Endodermal cell (in vitro differentiated cells): Measurements from ENCODE around the gene RFTN1. TPM values are rescaled to one million over a fixed set of nuclear protein-coding genes. Genes with fewer than 3 reads are reported as not detected.

Experiments used
- DNase-seq: peaks from one replicate; pipeline ENCODE4 v3.0.0-alpha.2; 2017
- H3K27ac ChIP-seq: 2 replicates; pipeline ENCODE4 v1.5.1; 2013; ENCODE audit warnings: mild to moderate bottlenecking, low read depth, low read length, moderate library complexity
- H3K27me3 ChIP-seq: 2 replicates; pipeline ENCODE4 v1.6.1; 2013; ENCODE audit warnings: mild to moderate bottlenecking, low read length, moderate library complexity; ENCODE audit not compliant: insufficient read depth, control insufficient read depth, poor library complexity, severe bottlenecking
- H3K36me3 ChIP-seq: 2 replicates; pipeline ENCODE4 v1.7.0; 2013; ENCODE audit warnings: mild to moderate bottlenecking, low read length, moderate library complexity; ENCODE audit not compliant: control insufficient read depth, insufficient read depth
- H3K4me1 ChIP-seq: one replicate; pipeline ENCODE4 v1.7.0; 2013; ENCODE audit warnings: low read length; ENCODE audit not compliant: control insufficient read depth, insufficient read depth
- H3K4me3 ChIP-seq: 2 replicates; pipeline ENCODE4 v1.5.1; 2013; ENCODE audit warnings: mild to moderate bottlenecking, low read length, moderate library complexity
- H3K9ac ChIP-seq: 2 replicates; pipeline ENCODE4 v1.6.1; 2013; ENCODE audit warnings: mild to moderate bottlenecking, low read length, moderate library complexity; ENCODE audit not compliant: poor library complexity, severe bottlenecking; ENCODE audit errors: extremely low read depth
- H3K9me3 ChIP-seq: 2 replicates; pipeline ENCODE4 v1.6.1; 2013; ENCODE audit warnings: mild to moderate bottlenecking, low read length, moderate library complexity; ENCODE audit not compliant: control insufficient read depth
- H3K27ac Mint-ChIP-seq: 2 replicates; pipeline ENCODE4 v1.8.0; 2020; ENCODE audit warnings: mixed read lengths
- H3K27me3 Mint-ChIP-seq: 2 replicates; pipeline ENCODE4 v1.8.0; 2021; ENCODE audit warnings: mild to moderate bottlenecking, mixed read lengths; ENCODE audit not compliant: insufficient read depth
- H3K36me3 Mint-ChIP-seq: 2 replicates; pipeline ENCODE4 v1.8.0; 2020; ENCODE audit warnings: low read depth, mixed read lengths
- H3K4me1 Mint-ChIP-seq: 2 replicates; pipeline ENCODE4 v1.8.0; 2020; ENCODE audit warnings: mixed read lengths
- H3K4me3 Mint-ChIP-seq: 2 replicates; pipeline ENCODE4 v1.8.0; 2020; ENCODE audit warnings: mild to moderate bottlenecking, moderate library complexity, mixed read lengths
- H3K9me3 Mint-ChIP-seq: 2 replicates; pipeline ENCODE4 v1.8.0; 2020; ENCODE audit warnings: mild to moderate bottlenecking, mixed read lengths
- WGBS, 2 experiments: methylation state at CpG; one replicate each; pipeline versions ENCODE4 v1.1.5 to v1.1.7; 2013; ENCODE audit warnings: missing lambda C conversion rate in 2 of 2, mixed read lengths in 1 of 2; ENCODE audit not compliant: insufficient coverage in 1 of 2, insufficient read length in 1 of 2; 5-methylcytosine and 5-hydroxymethylcytosine counted together
- total RNA-seq, 2 donors: library from RNA; stranded (reverse); fragmentation: NEBNext Ultra II Directional in 1 of 2; extraction: Animal tissue kit (Norgen Biotek cat#: 25700) in 1 of 2; gene quantifications; 2 replicates in 1 of 2; 3 replicates in 1 of 2; pipeline ENCODE4 v1.2.1, GENCODE V29; 2021
- TF ChIP-seq, protein P1 (sequence below): fragments of 200-600 bp; sonication (generic); conservative IDR thresholded peaks from 2 replicates; pipeline ENCODE4 v1.5.0; 2021; ENCODE audit warnings: antibody characterized with exemption, mild to moderate bottlenecking

RFTN1 gene
- total RNA-seq, 2 donors from 2014 or later: 0.80 to 1.1 TPM

- Mint-ChIP-seq H3K27me3 (peaks cover 55% of the 10 kb centered on the region), H3K4me1 (peaks cover 16% of the 10 kb centered on the region), H3K36me3 (no peaks in the 10 kb centered on the region), H3K4me3 (no peak overlapping the region), H3K9me3 (no peaks in the 10 kb centered on the region), H3K27ac (no peak overlapping the region)
- no peak overlapping the region for H3K27ac ChIP-seq
- DNase-seq: no peak
- peaks cover 6% of the 10 kb centered on the region for H3K9me3 ChIP-seq
- H3K4me3 ChIP-seq: no peak overlapping the region
- TF ChIP-seq, protein P1, sequence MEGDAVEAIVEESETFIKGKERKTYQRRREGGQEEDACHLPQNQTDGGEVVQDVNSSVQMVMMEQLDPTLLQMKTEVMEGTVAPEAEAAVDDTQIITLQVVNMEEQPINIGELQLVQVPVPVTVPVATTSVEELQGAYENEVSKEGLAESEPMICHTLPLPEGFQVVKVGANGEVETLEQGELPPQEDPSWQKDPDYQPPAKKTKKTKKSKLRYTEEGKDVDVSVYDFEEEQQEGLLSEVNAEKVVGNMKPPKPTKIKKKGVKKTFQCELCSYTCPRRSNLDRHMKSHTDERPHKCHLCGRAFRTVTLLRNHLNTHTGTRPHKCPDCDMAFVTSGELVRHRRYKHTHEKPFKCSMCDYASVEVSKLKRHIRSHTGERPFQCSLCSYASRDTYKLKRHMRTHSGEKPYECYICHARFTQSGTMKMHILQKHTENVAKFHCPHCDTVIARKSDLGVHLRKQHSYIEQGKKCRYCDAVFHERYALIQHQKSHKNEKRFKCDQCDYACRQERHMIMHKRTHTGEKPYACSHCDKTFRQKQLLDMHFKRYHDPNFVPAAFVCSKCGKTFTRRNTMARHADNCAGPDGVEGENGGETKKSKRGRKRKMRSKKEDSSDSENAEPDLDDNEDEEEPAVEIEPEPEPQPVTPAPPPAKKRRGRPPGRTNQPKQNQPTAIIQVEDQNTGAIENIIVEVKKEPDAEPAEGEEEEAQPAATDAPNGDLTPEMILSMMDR: no peak
- no peaks in the 10 kb centered on the region for H3K27me3 ChIP-seq
- H3K9ac ChIP-seq: no peak overlapping the region
- 92 to 100% methylated on average over 3 of the region's 3 CpGs for WGBS, 2 experiments
- peaks cover 16% of the 10 kb centered on the region for H3K4me1 ChIP-seq
- H3K36me3 ChIP-seq: no peaks in the 10 kb centered on the region
Observed at GRCh38 chr3:16475766-16476165, 37.7 kb downstream of the RFTN1 start.

DNA sequence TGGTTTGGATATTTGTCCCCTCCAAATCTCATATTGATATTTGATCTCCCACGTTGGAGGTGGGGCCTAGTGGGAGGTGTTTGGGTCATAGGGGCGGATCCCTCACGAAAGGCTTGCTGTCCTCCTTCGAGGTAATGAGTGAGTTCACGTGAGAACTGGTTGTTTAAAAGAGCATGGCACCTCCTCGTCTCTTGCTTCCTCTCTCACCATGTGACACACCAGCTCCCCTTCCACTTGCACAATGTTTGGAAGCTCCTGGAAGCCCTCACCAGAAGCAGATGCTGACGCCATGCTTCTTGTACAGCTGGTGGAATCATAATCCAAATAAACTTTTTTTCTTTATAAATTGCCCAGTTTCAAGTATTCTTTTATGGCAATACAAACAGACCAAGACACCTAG, 38.6 kb downstream of the RFTN1 start:
- Histone ChIP-seq H3K9ac (no peak overlapping the region), H3K27ac (no peak overlapping the region), H3K4me1 (peaks cover 11% of the 10 kb centered on the region), H3K36me3 (no peaks in the 10 kb centered on the region), H3K4me3 (no peak overlapping the region), H3K27me3 (no peaks in the 10 kb centered on the region), H3K9me3 (peaks cover 15% of the 10 kb centered on the region)
- 84 to 93% methylated on average over 4 to 7 of the region's 7 CpGs for WGBS, 2 experiments
- DNase-seq: no peak
- H3K4me1 Mint-ChIP-seq: peaks cover 10% of the 10 kb centered on the region
- no peak overlapping the region for H3K4me3 Mint-ChIP-seq
- TF ChIP-seq, protein P1: no peak
- peaks cover 51% of the 10 kb centered on the region for H3K27me3 Mint-ChIP-seq
- H3K36me3 Mint-ChIP-seq: no peaks in the 10 kb centered on the region
- no peak overlapping the region for H3K27ac Mint-ChIP-seq
- H3K9me3 Mint-ChIP-seq: peaks cover 1% of the 10 kb centered on the region

DNA sequence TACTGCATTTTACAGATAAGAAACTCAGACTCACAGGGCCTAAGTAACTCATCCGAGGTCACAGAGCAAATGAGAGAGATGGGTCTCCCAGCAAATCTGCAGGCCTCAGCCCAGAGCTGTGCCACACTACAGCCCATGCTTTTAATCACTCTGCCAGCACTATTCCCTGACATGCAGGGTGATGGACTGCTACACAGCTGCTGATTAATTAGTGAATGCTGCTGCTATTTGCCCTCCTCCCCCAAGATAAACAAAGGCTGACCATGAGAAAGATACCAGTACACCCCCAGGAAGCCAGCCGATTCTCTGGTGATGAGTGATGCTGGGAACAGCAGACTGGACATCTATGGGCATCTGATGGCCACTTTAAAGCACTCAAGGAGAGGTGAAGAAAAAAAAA, 39.3 kb downstream of the RFTN1 start:
- Mint-ChIP-seq H3K4me3 (no peak overlapping the region), H3K27ac (no peak overlapping the region), H3K36me3 (no peaks in the 10 kb centered on the region), H3K9me3 (peaks cover 1% of the 10 kb centered on the region), H3K4me1 (peaks cover 10% of the 10 kb centered on the region), H3K27me3 (peaks cover 44% of the 10 kb centered on the region)
- 65 to 84% methylated on average over 2 of the region's 2 CpGs for WGBS, 2 experiments
- Histone ChIP-seq H3K27me3 (no peaks in the 10 kb centered on the region), H3K9me3 (peaks cover 15% of the 10 kb centered on the region), H3K4me1 (peaks cover 14% of the 10 kb centered on the region), H3K9ac (no peak overlapping the region), H3K4me3 (no peak overlapping the region), H3K27ac (no peak overlapping the region), H3K36me3 (no peaks in the 10 kb centered on the region)
- no peak for DNase-seq
- TF ChIP-seq, protein P1: no peak
